Psoas muscle (tissue), 8 donors: ENCODE measurements around the gene ESRRA. TPM values are rescaled to one million over a fixed set of nuclear protein-coding genes. Genes with fewer than 3 reads are reported as not detected.
A peak's percentile ranks its signal among the peaks of the same experiment; 100 is the strongest.

ENCODE experiments used
- ATAC-seq, 4 donors: fragments of 200-7000 bp; cut with Tn5 transposase; one replicate each; pipeline ENCODE4 v1.9.1; 2020; ENCODE audit warnings: moderate library complexity in 3 of 4, mild to moderate bottlenecking in 2 of 4
- DNase-seq, 2 donors: peaks; one replicate each; pipeline ENCODE4 v3.0.0-alpha.2; 2020
- H3K27ac ChIP-seq: fragments of 200-600 bp; one replicate; pipeline ENCODE4 v1.8.0; 2022
- H3K27me3 ChIP-seq, 3 donors: fragments of 200-600 bp in 1 of 3; one replicate each; pipeline versions ENCODE4 v1.6.1 to v1.8.0; 2013 to 2022; ENCODE audit warnings: low read length in 2 of 3, mild to moderate bottlenecking in 2 of 3, moderate library complexity in 1 of 3; ENCODE audit not compliant: insufficient read depth in 3 of 3
- H3K36me3 ChIP-seq, 2 donors: fragments of 200-600 bp in 1 of 2; one replicate each; pipeline versions ENCODE4 v1.6.1 to v1.8.0; 2013 to 2022; ENCODE audit warnings: low read depth in 1 of 2, mild to moderate bottlenecking in 1 of 2, moderate library complexity in 1 of 2; ENCODE audit not compliant: insufficient read depth in 1 of 2
- H3K4me1 ChIP-seq: fragments of 200-600 bp; one replicate; pipeline ENCODE4 v1.8.0; 2022
- H3K4me3 ChIP-seq: fragments of 200-600 bp; one replicate; pipeline ENCODE4 v1.8.0; 2022; ENCODE audit warnings: mild to moderate bottlenecking
- H3K9me3 ChIP-seq: fragments of 200-600 bp; one replicate; pipeline ENCODE4 v1.8.0; 2022
- WGBS, 3 donors: extraction: QIAGEN DNeasy Blood & Tissue Kit; methylation state at CpG; one replicate each; pipeline versions ENCODE4 v1.1.6 to v1.1.7; 2013; 5-methylcytosine and 5-hydroxymethylcytosine counted together
- intact Hi-C, 2 donors: fragments of 100-400 bp; cut with DNase I; formaldehyde crosslinking; loops; one replicate each; pipeline versions ENCODE4 v1.11.0 to v1.14.2; 2022
- polyA plus RNA-seq, 3 donors: library from polyadenylated mRNA; stranded (reverse); fragments of 200-250 nt; gene quantifications; one replicate each; pipeline ENCODE4 v1.2.3, GENCODE V29; 2013
- total RNA-seq, 4 donors: library from RNA; stranded (reverse); fragmentation: NEBNext Ultra II Directional in 2 of 4; extraction: Animal tissue kit (Norgen Biotek cat#: 25700) in 2 of 4; gene quantifications; one replicate each; pipeline versions ENCODE4 v1.2.1 to v1.2.4, GENCODE V29; 2021 to 2023
- TF ChIP-seq, protein P1 (sequence below): fragments of 200-600 bp; IDR thresholded peaks from one replicate; pipeline ENCODE4 v1.8.0; 2022; ENCODE audit warnings: antibody characterized with exemption
- donor health status: healthy with polysubstance abuse.
- donor health status: DM: no; HTN: no; CAD: no; lungs with moderate emphysema.
- donor health status: Bipolar disorder and iron deficiency.
- donor health status: healthy.
- donor health status: DM: yes; HTN: yes; CAD: no.
- donor health status: DM: no; HTN: no; CAD: no.
- donor health status: DM: no; HTN: no; CAD: no.
- donor health status: DM: yes; HTN: yes; CAD: no.

The ESRRA gene
- total and polyA plus RNA-seq, 7 donors = 104 to 362 (median 261) TPM

DNA sequence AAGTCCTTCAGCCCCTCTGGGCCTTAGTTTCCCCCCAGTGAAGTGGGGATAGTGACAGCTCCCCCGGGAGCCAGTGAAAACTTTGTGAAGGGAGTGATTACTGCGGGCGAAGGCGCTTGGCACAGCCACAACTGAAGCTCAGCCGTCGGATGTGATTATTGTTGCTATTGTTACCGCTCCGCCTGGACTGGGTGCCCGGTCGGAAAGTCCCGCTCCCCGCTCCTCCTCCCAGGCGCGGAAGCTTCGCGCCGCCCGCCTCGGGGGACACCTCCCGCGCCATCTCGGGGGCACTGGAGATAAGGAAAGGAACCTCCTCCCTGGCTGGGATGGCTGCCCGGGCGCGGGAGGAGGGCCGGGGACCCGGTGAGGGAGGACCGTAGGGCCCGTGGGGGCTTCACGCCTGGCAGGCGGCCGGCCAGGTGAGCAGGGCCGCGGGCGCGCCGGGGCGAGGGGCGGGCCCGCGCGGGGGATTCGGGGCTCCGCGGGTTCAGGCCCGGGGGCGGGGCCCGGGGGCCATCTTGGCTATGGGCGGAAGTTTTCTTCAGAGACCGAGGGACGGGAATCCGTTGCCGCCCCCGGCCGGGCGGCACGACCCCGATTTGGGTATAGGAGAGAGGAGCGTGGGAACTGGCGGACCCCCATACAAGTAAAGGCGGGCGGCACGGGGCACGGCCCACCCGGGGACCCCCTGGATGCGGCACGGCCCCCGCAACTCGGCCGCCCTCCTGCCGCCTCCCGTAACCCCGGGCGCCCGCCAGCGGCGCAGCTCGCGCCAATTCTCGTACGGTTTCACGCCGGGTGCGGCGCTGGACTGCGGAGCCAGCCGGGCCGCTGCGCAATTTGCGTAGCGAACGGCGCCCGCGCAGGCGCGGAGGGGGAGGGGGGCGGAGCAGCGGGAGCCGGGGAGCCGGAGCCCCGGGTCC lies 20.1 kb upstream of the ESRRA start, which contains the start of gene GPR137:
GPR137 (plus strand) TSS at position 887 of the 923 bp plus-strand sequence. CDS start 677 bp downstream, outside the sequence.
- peak; percentile 87 to 92 for DNase-seq
- Histone ChIP-seq H3K9me3 (no peaks in the 10 kb centered on the region), H3K27ac (peak within 1 kb of the TSS; percentile 93), H3K4me1 (peaks cover 25% of the 10 kb centered on the region), H3K36me3 (peaks cover 0 to 19% of the 10 kb centered on the region in 2 donors), H3K4me3 (peak within 1 kb of the TSS; percentile 79), H3K27me3 (no peaks in the 10 kb centered on the region)
- intact Hi-C loops = loop anchor here (2.0 kb wide), 2 partner anchors 14 to 58 kb away; no protein-coding TSS in a partner anchor
- ATAC-seq = peak; percentile 68 to 76 (median 76)
- TF ChIP-seq, protein P1, sequence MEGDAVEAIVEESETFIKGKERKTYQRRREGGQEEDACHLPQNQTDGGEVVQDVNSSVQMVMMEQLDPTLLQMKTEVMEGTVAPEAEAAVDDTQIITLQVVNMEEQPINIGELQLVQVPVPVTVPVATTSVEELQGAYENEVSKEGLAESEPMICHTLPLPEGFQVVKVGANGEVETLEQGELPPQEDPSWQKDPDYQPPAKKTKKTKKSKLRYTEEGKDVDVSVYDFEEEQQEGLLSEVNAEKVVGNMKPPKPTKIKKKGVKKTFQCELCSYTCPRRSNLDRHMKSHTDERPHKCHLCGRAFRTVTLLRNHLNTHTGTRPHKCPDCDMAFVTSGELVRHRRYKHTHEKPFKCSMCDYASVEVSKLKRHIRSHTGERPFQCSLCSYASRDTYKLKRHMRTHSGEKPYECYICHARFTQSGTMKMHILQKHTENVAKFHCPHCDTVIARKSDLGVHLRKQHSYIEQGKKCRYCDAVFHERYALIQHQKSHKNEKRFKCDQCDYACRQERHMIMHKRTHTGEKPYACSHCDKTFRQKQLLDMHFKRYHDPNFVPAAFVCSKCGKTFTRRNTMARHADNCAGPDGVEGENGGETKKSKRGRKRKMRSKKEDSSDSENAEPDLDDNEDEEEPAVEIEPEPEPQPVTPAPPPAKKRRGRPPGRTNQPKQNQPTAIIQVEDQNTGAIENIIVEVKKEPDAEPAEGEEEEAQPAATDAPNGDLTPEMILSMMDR = no peak
- 0 to 1% (median 1%) methylated on average over 47 to 102 of the region's 102 CpGs for WGBS, 3 donors

DNA sequence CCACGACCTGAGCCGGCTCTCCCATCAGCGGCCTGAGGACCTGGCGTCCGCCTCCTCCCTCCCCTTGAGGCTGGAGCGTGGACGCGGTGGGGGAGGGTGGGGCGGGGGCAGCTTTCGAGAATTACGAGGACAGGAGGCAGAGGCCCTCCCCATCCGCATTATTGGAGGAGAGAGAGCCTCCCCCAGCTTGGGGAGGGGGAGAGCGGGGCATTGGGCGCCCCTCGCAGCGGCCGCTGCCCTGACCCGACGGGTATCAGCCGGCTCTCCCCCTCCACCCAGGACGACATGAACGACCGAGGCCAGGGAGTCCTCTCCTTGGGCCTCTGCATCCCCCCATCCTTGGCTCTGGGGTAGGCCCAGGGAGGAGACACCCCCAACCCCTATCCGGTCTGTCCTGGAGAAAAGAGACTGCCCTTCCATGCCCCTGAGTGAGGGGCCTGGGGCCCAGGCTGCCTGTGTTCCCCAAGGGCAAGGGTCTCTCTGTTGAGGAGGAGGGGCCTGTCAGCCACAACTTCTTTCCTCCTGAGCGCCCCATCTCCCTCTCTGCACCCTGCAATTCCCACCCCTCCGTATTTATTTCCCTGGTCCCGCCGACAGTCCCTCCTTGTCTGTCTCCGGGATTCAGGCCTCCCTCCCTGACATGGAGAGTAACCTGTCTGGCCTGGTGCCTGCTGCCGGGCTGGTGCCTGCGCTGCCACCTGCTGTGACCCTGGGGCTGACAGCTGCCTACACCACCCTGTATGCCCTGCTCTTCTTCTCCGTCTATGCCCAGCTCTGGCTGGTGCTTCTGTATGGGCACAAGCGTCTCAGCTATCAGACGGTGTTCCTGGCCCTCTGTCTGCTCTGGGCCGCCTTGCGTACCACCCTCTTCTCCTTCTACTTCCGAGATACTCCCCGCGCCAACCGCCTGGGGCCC lies 19.2 kb upstream of the ESRRA start:
- intact Hi-C loops = loop anchor here (2.0 kb wide), 2 partner anchors 15 to 57 kb away; no protein-coding TSS in a partner anchor
- peak in 1 of 2 donors; percentile 69 for DNase-seq
- TF ChIP-seq, protein P1 = no peak
- ATAC-seq = peak in 3 of 4 donors; percentile 20 to 61 (median 29)
- Histone ChIP-seq H3K4me1 (peaks cover 25% of the 10 kb centered on the region), H3K9me3 (no peaks in the 10 kb centered on the region), H3K27ac (peak overlapping the region; percentile 93), H3K27me3 (peaks cover 0 to 7% (median 0%) of the 10 kb centered on the region in 3 donors), H3K36me3 (peaks cover 0 to 18% of the 10 kb centered on the region in 2 donors), H3K4me3 (peak overlapping the region; percentile 79)
- WGBS, 3 donors = 18 to 37% (median 27%) methylated on average over 23 to 40 of the region's 40 CpGs

DNA sequence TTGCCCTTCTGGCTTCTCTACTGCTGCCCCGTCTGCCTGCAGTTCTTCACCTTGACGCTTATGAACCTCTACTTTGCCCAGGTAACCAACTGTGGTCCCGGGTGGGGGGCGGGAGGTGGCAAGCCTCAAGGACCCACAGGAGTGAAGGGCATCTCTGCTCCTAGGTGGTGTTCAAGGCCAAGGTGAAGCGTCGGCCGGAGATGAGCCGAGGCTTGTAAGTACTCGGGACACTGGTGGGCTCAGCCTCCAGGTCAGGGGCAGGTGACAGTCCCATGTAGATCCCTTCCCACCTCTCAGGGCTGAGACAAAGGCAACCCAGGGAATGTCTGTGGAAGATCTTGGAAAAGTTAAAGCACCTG lies 18.5 kb upstream of the ESRRA start:
- peaks cover 26% of the 10 kb centered on the region for H3K4me1 ChIP-seq
- intact Hi-C loops = no loop called here
- no peaks in the 10 kb centered on the region for H3K9me3 ChIP-seq
- DNase-seq (no peak), ATAC-seq (no peak)
- TF ChIP-seq, protein P1 = no peak
- peak overlapping the region; percentile 79 for H3K4me3 ChIP-seq
- 88 to 94% (median 90%) methylated on average over 9 of the region's 9 CpGs for WGBS, 3 donors
- peaks cover 0 to 13% (median 4%) of the 10 kb centered on the region in 3 donors for H3K27me3 ChIP-seq
- peaks cover 0 to 11% of the 10 kb centered on the region in 2 donors for H3K36me3 ChIP-seq
- peak overlapping the region; percentile 93 for H3K27ac ChIP-seq

DNA sequence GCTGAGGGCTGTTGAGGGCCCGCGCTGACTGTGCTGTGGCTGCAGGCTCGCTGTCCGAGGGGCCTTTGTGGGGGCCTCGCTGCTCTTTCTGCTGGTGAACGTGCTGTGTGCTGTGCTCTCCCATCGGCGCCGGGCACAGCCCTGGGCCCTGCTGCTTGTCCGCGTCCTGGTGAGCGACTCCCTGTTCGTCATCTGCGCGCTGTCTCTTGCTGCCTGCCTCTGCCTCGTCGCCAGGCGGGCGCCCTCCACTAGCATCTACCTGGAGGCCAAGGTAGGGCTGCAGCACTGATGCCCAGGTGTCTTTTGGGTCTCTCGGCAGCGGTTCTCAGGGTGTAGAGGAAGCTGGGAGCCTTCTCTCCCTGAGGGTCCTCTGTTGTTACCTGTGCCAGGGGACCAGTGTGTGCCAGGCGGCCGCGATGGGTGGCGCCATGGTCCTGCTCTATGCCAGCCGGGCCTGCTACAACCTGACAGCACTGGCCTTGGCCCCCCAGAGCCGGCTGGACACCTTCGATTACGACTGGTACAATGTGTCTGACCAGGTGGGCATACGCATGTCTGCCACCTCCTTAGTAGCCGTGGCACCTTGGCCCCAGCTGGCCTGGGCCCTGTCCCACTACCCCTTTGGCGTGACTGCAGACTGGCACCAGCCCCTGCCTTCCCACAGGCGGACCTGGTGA lies 17.5 kb upstream of the ESRRA start:
- intact Hi-C loops = no loop called here
- ATAC-seq = no peak

More for the DNA sequence above, 17.5 kb upstream of the ESRRA start:
- 94% methylated on average over 31 to 33 of the region's 33 CpGs for WGBS, 3 donors
- Histone ChIP-seq H3K36me3 (peaks cover 0 to 1% of the 10 kb centered on the region in 2 donors), H3K4me3 (no peak overlapping the region), H3K4me1 (peaks cover 35% of the 10 kb centered on the region), H3K9me3 (no peaks in the 10 kb centered on the region), H3K27me3 (peaks cover 0 to 24% (median 14%) of the 10 kb centered on the region in 3 donors), H3K27ac (no peak overlapping the region)
- DNase-seq = peak in 1 of 2 donors; percentile 51
- TF ChIP-seq, protein P1 = no peak
